Activated T-cell treated with anti-CD3 and anti-CD28 coated beads for 24 hours (primary cell): ENCODE data around the gene MCM5.
"Not testable (repeated sequence)": the region's sequence is repeated elsewhere in the genome, so short reads cannot be mapped to it uniquely, and the experiment has no call there.

Source experiments
- DNase-seq: peaks from one replicate; pipeline ENCODE4 v3.0.0-alpha.2; 2020; ENCODE audit warnings: low read depth

The MCM5 gene

GRCh38 chr22:35452351-35452781 lies 52.4 kb downstream of the MCM5 start:
- no peak for DNase-seq

DNA sequence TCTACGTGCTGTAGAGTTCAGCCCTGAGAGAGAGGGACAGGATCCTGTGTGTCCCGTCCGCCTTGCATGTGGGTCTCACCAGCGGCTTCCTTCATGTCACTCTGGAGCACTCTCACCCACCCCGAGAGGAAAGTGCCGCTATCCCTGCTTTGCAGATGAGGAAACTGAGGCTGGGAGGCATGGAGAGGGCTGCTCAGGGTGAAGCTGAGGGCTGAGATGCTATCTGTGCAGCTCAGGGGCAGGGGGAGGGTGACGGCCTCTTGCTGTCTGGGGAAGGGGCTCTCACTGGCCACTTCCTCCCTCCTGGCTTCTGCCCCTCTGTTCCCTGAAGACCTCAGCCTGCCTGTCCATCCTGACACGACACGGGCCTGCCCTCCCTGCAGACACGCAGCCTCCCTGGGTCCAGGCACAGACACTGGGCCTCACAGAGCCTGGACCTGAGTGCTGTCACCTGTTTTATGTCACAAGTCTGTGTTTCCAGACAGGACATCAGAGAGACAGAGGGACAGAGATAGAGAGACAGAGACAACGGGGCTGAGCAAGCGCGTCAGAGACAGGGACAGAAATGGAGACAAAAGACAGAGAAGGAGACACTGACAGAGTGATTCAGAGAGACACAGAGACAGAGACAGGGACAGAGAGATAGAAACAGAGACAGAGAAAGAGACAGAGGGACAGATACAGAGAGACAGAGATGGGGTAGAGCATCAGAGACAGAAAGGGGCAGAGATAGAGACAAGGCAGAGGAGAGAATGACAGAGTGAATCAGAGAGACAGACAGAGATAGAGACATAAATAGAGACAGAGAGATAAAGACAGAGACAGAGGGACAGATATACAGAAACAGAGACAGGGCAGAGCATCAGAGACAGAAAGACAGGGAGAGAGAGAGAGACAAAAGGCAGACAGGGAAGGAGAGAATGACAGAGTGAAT lies 53.1 kb downstream of the MCM5 start:
- DNase-seq = no peak

DNA sequence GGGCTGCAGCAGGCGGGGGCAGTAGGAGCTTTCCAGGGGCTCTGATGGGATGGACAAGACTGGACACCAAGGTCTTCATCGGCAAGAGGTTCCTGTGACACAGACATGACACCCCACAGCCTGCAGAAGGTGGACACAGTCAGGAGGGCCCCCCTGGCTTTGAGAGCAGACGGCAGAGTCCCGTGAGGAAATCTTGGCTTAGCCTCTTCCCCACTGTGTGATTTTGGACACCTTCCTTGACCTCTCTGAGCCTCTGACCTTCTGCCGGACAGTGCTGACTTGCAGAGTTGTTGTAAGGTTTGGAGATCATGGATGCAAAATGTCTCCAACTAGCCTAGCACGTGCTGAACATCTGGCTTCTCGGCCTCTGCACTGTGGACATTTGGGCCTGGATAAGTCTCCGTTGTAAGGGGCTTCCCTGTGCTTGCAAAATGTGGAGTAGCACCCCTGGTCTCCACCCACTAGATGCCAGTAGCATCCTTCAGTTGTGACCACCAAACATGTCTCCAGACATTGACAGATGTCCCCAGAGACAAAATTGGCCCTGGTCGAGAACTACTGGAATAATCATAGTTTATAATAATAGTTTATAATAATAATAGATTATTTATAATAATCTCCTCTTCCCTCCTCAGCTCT lies 54.6 kb downstream of the MCM5 start:
- no peak for DNase-seq

- DNase-seq = no peak
These were observed 55.6 kb downstream of the MCM5 start for GRCh38 chr22:35455529-35455928.

- no peak for DNase-seq
These were observed 56.8 kb downstream of the MCM5 start for GRCh38 chr22:35456757-35457156.

DNA sequence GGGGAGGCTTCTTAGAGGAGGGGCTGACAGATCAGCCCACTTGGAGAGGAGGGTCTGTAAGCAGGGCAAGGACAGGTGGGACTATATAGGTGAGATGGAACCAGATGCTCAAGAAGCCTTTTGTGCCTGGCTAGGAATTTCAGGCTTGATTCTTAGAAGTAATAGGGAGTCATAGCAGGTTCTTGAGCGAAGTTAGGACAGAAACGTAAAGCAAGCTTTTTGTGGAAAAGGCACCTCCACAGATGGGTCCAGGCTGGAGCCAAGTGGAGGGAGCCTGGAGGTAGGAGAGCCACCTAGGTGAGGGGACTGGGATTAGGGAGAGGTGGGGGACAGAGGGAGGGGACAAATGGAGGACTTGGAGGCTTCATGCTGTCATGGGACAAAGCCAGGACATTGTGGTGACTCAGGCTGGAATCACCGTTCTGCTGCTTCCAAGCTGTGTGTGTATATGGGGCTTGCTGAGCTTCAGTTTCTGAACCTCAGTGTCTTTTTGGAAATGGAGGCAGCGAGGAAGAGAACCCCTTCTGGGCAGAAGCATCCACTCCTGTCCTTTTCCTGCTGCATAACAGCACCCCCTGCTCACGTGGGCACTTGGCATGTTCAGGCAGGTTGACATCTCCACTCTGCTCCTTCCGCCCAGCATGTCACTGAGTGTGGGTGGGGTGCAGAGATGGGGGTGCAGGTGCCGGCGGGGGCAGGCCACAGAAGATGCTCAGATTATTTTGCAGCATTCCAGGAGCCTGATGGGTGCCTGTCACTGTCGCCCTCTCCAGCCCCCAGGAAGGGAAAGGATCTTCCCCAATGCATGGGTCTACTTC lies 58.0 kb downstream of the MCM5 start:
- DNase-seq = no peak

- no peak for DNase-seq
These were observed 58.8 kb downstream of the MCM5 start for GRCh38 chr22:35458547-35459422.

DNA sequence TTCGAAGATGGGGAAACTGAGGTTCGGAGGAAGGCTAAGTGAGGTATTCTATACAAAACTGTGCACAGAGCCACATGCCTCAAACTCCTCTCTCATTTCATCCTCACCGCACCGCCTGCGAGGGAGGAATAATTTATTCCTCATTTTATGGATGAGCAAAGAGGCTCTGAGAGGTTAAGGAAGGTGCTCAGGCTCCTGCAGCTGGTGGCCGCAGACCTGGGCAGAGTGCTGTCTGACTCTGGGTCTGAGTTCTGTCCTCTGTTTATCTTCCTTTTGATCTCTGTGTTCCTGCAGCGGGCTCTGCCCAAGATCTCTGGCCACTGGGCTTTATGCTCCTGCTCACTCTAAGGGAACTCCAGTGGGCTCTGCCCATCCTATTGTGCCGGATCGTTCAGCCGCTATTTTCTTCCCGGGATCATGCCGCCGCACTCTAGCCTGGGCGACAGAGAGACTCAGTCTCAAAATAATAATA lies 59.5 kb downstream of the MCM5 start:
- DNase-seq = no peak

- not testable (repeated sequence) for DNase-seq
These were observed 60.0 kb downstream of the MCM5 start for GRCh38 chr22:35459976-35460375.

- DNase-seq = no peak
These were observed 60.7 kb downstream of the MCM5 start for GRCh38 chr22:35460688-35461087.

- DNase-seq = no peak
These were observed 62.7 kb downstream of the MCM5 start for GRCh38 chr22:35462498-35463230.

- DNase-seq = no peak
These were observed 63.4 kb downstream of the MCM5 start for GRCh38 chr22:35463231-35463933.

DNA sequence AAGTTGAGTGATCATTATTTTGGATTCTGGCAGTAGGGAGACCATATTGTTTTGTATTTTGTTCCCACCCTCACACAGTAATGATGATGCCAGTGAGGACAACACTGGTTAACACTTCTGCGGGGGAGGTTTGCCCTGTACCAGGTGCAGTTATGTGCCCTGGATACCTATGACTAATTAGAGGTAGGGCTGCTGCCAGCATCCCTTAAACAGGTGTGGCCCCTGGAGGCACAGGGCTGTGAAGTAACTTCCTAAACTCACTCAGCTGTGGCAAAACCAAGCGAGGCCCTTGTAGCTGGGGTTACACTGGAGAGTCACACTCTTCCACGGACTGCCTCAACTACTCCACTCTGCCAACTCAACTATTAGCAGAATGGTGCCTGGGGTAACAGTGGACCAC lies 64.5 kb downstream of the MCM5 start:
- DNase-seq = no peak

- no peak for DNase-seq
These were observed 65.3 kb downstream of the MCM5 start for GRCh38 chr22:35465109-35465701.

- DNase-seq = no peak
These were observed 67.9 kb downstream of the MCM5 start for GRCh38 chr22:35467681-35468434.

- DNase-seq = no peak
These were observed 71.0 kb downstream of the MCM5 start for GRCh38 chr22:35470903-35471321.

- DNase-seq = not testable (repeated sequence)
These were observed 71.6 kb downstream of the MCM5 start for GRCh38 chr22:35471566-35471965.

DNA sequence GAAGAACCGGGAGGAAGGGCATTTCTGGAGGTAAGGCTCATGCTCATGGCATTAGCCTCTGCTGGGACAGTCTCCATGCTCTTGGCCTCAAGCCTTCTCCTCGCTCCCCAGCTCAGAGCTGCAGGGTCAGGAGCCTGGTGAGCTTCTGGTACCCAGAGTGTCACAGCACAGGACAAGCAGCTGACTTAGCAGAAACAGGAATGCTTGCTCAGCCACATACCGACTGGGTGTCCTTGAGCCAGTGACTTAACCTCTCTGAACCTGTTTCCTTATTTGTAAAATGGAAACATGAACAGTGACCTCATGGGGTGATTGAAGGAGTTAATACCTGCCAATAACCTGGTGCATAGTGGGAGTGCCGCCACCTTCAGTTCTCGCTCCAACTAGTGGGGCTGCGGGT lies 72.5 kb downstream of the MCM5 start:
- no peak for DNase-seq

- DNase-seq = no peak
These were observed 74.0 kb downstream of the MCM5 start for GRCh38 chr22:35473971-35474370.
